GM19193 (cell line): ENCODE data around the gene NCLN.

Experiments
- POLR2A ChIP-seq: IDR thresholded peaks from 4 replicates; pipeline ENCODE4 v1.6.1; 2011; ENCODE audit not compliant: insufficient read depth, insufficient read length; ENCODE audit errors: extremely low read depth

The NCLN gene

DNA sequence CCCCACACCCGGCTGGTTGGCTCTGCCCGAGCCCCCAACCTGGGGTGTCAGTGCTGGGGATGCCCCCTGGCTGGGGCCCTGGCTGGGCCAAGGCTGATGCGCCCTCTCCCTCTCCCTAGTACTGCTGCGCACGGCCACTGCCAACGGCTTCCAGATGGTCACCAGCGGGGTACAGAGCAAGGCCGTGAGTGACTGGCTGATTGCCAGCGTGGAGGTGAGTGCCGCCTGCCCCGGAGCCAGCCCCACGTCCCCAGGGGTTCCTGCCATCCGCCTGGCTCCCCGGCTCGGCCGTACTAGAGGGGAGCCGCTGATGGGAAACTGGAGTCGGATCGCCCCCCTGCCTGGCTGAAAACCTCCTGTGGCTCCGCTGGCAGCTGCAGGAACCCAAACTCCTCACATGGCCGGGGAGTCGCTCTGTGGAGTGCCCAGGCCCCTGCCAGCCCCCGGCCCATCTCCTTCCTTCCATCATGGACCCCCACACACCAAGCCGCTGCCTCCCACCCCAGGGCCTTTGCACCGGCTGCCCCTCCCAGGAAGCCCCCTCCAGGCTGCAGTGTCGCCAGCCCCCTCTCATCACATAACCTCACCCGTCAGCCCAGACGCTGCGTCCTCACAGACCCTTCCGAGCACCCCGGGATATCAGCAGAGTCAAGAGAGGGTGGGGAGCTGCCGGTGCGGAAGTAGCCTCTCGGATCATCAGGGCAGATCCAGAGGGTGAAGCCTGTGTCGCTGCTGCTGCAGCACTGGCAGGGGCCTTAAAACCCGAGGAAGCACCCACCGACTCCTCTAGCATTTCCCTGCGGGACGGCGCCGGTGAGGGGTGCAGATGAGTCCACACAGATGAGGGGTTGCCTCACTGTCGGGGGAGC lies 10.6 kb downstream of the NCLN start:
- no peak for TF ChIP-seq POLR2A

GRCh38 chr19:3196933-3197205 lies 11.1 kb downstream of the NCLN start:
- TF ChIP-seq POLR2A: no peak

DNA sequence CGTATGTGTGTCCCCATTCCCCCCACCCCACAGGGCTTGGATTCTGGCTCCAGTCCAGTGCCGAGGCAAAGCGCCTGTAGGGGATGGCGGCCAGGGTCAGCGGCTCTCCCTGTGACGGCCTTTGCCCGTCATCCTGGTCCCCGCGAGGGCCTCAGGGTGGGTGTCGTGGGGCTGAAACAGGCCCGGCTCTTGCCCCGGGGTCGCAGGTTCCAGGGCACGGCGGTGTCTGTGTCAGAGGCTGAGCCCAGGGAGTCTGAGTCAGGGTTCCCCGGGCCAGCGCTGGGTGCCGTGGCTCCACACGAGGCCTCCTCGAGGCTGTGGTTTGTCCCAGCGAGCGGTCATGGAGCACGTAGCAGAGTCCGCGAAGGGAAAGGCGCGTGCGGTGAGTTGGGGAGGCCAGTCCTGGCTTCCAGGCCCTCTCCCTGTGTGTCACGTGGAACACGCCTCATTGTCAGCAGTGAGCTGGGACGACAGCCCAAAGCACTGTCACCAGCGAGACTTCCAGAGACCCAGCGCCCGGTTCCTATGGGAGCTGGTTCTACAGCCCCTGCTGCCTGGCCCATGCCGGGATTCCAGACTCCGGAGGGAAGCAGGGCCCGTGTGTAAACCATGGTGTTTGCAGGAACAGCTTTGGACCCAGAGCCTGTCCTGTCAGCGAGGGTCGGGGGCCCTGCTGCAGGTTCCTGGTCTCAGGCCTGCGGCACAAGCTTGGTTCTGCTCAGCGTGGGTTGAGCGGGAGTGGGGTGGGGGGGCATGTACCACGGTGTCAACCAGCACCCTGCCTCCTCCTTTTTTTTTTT lies 13.4 kb downstream of the NCLN start:
- no peak for TF ChIP-seq POLR2A

DNA sequence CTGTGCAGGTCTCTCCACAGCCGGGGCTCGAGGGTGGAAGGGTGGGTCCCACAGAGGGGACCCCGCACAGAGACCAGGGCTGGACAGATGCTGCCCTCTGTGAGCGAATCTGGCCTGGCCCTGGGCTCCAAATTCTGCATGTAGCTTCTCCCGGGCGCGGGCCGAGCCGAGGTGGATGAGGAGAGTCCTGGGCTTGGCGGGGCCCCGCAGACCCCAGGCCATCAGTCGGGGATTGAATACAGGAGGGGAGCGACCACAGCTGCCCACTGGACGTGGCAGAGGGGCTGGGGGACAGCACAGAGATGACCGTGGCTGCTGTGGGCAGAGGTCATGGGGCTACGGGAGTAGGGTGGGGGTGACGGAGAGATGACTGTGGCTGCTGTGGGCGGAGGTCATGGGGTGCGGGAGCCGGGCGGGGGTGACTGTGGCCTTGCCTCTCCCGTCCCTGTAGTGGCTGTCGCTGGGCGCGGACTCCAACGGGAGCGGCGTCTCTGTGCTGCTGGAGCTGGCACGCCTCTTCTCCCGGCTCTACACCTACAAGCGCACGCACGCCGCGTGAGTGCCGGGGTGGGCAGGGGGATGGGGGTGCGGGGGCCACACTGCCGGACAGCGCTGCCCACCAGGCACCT lies 15.5 kb downstream of the NCLN start:
- no peak for TF ChIP-seq POLR2A

GRCh38 chr19:3201911-3202310 lies 16.2 kb downstream of the NCLN start:
- no peak for TF ChIP-seq POLR2A

GRCh38 chr19:3202346-3202745 lies 16.6 kb downstream of the NCLN start:
- no peak for TF ChIP-seq POLR2A

- no peak for TF ChIP-seq POLR2A
These were observed 18.3 kb downstream of the NCLN start for GRCh38 chr19:3203805-3204645.

DNA sequence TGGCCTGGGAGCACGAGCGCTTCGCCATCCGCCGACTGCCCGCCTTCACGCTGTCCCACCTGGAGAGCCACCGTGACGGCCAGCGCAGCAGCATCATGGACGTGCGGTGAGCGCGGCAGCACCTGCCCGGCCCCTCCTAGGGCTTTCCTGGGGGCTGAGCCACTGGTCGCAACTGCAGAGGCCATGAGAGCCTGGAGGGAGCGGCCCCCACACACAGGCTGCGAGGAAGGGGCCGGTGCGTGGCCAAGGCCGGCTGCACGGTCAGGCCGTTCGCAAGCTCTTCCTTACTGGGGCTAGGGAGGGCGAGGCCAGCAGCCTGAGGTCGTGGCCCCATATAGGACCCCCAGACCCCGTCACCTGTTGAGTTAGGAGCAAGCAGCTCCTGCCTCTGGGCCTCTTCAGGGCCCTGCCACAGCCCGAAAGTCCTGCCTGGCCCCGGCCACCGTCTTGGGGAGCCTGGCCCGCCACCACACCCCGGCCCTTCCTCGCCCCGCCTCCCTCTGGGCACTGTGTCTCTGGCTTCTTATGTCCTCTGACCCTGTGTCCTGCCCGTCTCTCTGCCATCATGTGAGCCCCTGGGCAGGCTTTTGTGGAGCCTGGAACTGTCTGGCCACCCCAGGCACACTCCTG lies 19.0 kb downstream of the NCLN start:
- TF ChIP-seq POLR2A: no peak

DNA sequence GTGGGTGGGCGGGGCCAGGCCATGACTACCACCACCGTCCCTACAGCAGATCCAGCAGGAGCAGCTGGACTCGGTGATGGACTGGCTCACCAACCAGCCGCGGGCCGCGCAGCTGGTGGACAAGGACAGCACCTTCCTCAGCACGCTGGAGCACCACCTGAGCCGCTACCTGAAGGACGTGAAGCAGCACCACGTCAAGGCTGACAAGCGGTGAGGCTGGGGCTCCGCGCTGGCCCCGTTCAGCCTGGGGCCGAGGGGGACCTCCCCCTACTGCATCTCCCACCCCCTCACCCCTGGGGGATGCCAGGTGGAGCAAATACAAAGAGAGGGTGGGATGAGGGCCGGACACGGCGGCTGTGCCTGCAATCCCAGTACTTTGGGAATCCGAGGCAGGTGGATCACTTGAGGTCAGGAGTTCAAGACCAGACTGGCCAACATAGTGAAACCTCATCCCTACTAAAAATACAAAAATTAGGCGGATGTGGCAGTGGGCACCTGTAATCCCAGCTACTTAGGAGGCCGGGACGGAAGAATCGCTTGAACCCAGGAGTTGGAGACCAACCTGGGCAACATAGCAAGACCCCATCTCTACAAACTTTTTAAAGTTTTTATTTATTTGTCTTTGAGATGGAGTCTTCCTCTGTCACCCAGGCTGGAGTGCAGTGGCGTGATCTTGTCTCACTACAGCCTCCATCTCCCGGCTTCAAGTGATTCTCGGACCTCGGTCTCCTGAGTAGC lies 20.7 kb downstream of the NCLN start:
- no peak for TF ChIP-seq POLR2A

- TF ChIP-seq POLR2A: no peak
These were observed 21.9 kb downstream of the NCLN start for GRCh38 chr19:3207461-3208242.

DNA sequence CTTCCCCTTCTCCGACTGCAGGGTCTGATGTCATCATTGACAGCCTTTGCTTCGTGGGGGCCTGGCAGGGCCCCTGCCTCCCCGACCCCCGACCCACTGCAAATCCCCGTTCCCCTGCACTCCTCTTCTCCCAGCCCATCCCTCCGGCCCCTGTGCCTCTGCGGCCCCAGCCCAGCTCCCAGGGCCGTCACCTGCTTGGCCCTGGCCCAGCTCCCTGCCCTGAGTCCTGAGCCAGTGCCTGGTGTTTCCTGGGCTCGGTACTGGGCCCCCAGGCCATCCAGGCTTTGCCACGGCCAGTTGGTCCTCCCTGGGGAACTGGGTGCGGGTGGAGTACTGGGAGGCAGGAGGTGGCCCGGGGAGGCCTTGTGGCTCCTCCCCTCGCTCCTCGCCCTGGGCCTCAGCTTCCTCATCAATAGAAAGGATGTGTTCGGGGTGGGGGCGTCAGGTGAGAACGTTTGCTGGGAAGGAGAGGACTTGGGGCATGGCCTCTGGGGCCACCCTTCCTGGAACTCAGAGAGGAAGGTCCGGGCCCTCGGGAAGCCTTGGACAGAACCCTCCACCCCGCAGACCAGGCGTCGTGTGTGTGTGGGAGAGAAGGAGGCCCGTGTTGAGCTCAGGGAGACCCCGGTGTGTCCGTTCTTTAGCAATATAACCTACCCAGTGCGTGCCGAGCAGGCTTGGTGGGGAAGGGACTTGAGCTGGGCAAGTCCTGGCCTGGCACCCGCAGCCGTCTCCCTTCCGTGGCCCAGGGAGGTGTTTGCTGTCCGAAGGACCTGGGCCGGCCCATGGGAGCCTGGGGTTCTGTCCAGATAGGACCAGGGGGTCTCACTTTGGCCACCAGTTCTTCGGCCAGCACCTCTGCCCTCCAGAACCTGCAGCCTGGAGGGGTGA lies 22.8 kb downstream of the NCLN start:
- TF ChIP-seq POLR2A: no peak
